Measurements from ENCODE around the gene PTCH2. TPM values are rescaled to one million over a fixed set of nuclear protein-coding genes. Genes with fewer than 3 reads are reported as not detected.

Gene PTCH2
- total RNA-seq, 1 donor from 2014 or later, result 3.0 TPM

GRCh38 chr1:44881011-44881632 lies 38.1 kb upstream of the PTCH2 start:
- no peak for TF ChIP-seq CTCF (IDR thresholded peaks at IDR 0.05; ENCODE audit: unreplicated experiment)
- H3K36me3 Mint-ChIP-seq (ENCODE audit: insufficient read depth), result peaks cover 36% of the 10 kb centered on the region
- peaks cover 11% of the 10 kb centered on the region for H3K4me1 Mint-ChIP-seq (ENCODE audit: low read depth)
- H3K4me3 Mint-ChIP-seq (ENCODE audit: low read depth), result no peak overlapping the region
- peaks cover 18% of the 10 kb centered on the region for H3K9me3 Mint-ChIP-seq (ENCODE audit: low read depth)
- H3K27ac Mint-ChIP-seq, result no peak overlapping the region
- no peak for DNase-seq (ENCODE audit: low spot score, unreplicated experiment)
- H3K27me3 Mint-ChIP-seq, result no peaks in the 10 kb centered on the region

- no peaks in the 10 kb centered on the region for H3K27me3 Mint-ChIP-seq
- peaks cover 5% of the 10 kb centered on the region for H3K4me1 Mint-ChIP-seq (ENCODE audit: low read depth)
- peaks cover 21% of the 10 kb centered on the region for H3K36me3 Mint-ChIP-seq (ENCODE audit: insufficient read depth)
- TF ChIP-seq CTCF (IDR thresholded peaks at IDR 0.05; ENCODE audit: unreplicated experiment), result no peak
- no peak overlapping the region for H3K27ac Mint-ChIP-seq
- no peak for DNase-seq (ENCODE audit: low spot score, unreplicated experiment)
- no peak overlapping the region for H3K4me3 Mint-ChIP-seq (ENCODE audit: low read depth)
- H3K9me3 Mint-ChIP-seq (ENCODE audit: low read depth), result no peaks in the 10 kb centered on the region
Observed at GRCh38 chr1:44874155-44874554, 31.1 kb upstream of the PTCH2 start.

GRCh38 chr1:44870096-44870495 lies 27.0 kb upstream of the PTCH2 start:
- no peak overlapping the region for H3K27ac Mint-ChIP-seq
- no peak for TF ChIP-seq CTCF (IDR thresholded peaks at IDR 0.05; ENCODE audit: unreplicated experiment)
- no peaks in the 10 kb centered on the region for H3K9me3 Mint-ChIP-seq (ENCODE audit: low read depth)

DNA sequence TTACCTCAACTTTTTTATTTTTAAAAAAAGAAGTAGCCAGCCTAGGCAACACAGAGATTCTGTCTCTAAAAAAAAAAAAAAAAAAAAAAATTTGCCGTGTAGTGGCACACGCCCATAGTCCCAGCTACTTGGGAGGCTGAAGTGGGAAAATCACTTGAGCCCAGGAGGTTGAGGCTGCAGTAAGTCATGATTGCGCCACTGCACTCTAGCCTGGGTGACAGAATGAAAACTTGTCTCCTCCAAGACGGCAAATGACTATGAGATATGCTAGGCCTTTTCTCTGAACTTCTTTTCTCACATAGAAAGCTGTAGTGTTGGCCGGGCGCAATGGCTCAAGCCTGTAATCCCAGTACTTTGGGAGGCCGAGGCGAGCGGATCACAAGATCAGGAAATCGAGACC lies 24.7 kb upstream of the PTCH2 start:
- Mint-ChIP-seq H3K36me3 (ENCODE audit: insufficient read depth) (peaks cover 12% of the 10 kb centered on the region), H3K4me3 (ENCODE audit: low read depth) (no peak overlapping the region), H3K4me1 (ENCODE audit: low read depth) (no peaks in the 10 kb centered on the region), H3K9me3 (ENCODE audit: low read depth) (no peaks in the 10 kb centered on the region), H3K27ac (no peak overlapping the region), H3K27me3 (no peaks in the 10 kb centered on the region)
- TF ChIP-seq CTCF (IDR thresholded peaks at IDR 0.05; ENCODE audit: unreplicated experiment), result no peak
- no peak for DNase-seq (ENCODE audit: low spot score, unreplicated experiment)

More at GRCh38 chr1:44870096-44870495, 27.0 kb upstream of the PTCH2 start:
- H3K27me3 Mint-ChIP-seq, result no peaks in the 10 kb centered on the region
- DNase-seq (ENCODE audit: low spot score, unreplicated experiment), result no peak
- H3K36me3 Mint-ChIP-seq (ENCODE audit: insufficient read depth), result peaks cover 17% of the 10 kb centered on the region
- no peak overlapping the region for H3K4me3 Mint-ChIP-seq (ENCODE audit: low read depth)
- H3K4me1 Mint-ChIP-seq (ENCODE audit: low read depth), result no peaks in the 10 kb centered on the region

DNA sequence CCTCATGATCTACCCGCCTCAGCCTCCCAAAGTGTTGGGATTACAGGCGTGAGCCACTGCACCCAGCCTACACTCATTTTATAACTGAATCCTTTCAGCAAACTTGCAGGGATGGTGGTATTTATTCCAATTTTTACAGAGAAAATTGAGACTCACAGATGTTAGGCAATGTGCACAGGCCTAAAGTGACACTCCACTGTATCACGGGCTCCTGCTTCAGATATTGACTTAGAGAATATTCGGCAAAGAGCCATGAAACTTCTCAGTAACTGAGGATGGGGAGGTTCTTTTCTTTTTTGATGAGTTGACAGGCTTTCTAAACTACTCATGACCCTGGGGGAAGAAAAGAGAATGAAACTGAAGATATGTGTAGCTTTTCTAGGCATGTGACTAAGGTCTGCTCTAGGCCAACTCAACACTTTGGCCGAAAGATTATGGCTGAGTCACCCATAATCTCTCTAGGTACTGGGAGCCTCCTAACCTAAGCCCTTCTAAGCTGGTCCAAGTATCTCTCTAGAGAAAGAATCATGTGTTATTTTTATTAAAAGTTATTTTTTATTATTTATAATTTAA lies 19.9 kb upstream of the PTCH2 start:
- Mint-ChIP-seq H3K4me3 (ENCODE audit: low read depth) (no peak overlapping the region), H3K36me3 (ENCODE audit: insufficient read depth) (peaks cover 4% of the 10 kb centered on the region), H3K27ac (no peak overlapping the region), H3K27me3 (no peaks in the 10 kb centered on the region), H3K4me1 (ENCODE audit: low read depth) (no peaks in the 10 kb centered on the region), H3K9me3 (ENCODE audit: low read depth) (no peaks in the 10 kb centered on the region)
- no peak for DNase-seq (ENCODE audit: low spot score, unreplicated experiment)
- TF ChIP-seq CTCF (IDR thresholded peaks at IDR 0.05; ENCODE audit: unreplicated experiment), result no peak
